HG02981 (cell line): ENCODE data around the gene PDS5A.
"Not testable (repeated sequence)": the region's sequence is repeated elsewhere in the genome, so short reads cannot be mapped to it uniquely, and the experiment has no call there.

ENCODE experiments used
- ATAC-seq: cut with Tn5 transposase; IDR thresholded peaks from one replicate; pipeline ENCODE4 v1.9.1; 2021; ENCODE audit warnings: mild to moderate bottlenecking, moderate library complexity; ENCODE audit not compliant: unreplicated experiment

Gene PDS5A, protein sequence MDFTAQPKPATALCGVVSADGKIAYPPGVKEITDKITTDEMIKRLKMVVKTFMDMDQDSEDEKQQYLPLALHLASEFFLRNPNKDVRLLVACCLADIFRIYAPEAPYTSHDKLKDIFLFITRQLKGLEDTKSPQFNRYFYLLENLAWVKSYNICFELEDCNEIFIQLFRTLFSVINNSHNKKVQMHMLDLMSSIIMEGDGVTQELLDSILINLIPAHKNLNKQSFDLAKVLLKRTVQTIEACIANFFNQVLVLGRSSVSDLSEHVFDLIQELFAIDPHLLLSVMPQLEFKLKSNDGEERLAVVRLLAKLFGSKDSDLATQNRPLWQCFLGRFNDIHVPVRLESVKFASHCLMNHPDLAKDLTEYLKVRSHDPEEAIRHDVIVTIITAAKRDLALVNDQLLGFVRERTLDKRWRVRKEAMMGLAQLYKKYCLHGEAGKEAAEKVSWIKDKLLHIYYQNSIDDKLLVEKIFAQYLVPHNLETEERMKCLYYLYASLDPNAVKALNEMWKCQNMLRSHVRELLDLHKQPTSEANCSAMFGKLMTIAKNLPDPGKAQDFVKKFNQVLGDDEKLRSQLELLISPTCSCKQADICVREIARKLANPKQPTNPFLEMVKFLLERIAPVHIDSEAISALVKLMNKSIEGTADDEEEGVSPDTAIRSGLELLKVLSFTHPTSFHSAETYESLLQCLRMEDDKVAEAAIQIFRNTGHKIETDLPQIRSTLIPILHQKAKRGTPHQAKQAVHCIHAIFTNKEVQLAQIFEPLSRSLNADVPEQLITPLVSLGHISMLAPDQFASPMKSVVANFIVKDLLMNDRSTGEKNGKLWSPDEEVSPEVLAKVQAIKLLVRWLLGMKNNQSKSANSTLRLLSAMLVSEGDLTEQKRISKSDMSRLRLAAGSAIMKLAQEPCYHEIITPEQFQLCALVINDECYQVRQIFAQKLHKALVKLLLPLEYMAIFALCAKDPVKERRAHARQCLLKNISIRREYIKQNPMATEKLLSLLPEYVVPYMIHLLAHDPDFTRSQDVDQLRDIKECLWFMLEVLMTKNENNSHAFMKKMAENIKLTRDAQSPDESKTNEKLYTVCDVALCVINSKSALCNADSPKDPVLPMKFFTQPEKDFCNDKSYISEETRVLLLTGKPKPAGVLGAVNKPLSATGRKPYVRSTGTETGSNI (N-terminal part only)

DNA sequence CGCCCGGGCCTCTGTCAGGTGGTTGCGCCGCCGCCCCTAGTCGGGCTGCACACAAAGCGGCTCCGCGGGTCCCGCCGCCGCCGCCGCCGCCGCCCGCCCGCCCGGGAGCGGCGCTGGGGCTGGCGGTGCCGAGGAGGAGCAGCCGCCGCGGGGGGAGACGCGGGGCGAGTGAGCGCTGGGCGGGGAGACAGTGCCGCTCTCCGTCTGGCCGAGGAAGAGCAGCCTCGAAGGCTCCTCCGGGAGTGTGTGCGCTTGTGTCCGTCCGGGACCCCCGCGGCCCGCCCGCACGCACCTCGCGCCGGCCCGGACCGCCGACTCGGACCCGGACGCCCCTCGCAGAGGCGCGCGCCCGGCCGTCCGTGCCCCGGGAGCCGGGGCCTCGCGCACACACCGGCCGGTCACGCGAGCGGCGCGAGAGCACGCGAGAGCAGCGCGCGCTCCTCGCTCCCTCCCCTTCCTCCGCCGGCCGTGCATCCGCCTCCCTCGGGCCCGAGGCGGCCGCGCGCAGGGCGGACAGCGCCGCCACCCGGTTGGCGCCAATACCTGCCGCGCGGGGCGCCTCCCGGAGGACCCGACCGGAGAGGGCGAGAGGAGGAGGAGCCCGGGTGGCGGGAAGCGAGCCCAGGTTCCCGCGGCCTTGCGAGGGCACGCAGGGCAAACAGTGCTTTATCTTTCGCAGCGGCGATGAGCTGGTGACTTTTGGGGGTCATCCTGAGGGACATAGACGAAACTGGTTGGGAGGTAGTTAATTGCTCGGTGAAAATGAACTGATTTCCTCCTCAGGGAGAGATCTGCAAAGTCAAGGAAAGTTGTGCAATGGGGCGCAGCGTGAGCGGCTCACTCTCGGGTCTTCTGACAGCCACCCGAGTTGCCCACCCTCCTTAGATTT is at the start of gene PDS5A:
Gene PDS5A (minus strand): TSS at position 423 of the 889 bp plus-strand sequence. CDS start 1,334 bp downstream, outside the sequence.
- peak; percentile 78 for ATAC-seq

DNA sequence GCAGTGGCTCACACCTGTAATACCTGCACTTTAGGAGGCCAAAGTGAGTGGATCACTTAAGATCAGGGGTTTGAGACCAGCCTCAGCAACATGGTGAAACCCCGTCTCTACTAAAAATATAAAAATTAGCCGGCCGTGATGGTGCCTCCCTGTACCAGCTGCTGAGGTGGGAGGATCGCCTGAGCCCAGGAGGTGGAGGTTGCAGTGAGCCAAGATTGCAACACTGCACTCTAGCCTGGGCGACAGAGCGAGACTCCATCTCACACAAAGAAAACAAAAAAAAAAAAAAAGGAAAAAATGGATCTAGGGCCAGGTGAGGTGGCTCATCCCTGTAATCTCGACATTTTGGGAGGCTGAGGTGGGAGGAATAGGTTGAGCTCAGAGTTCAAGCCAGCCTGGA is 46.3 kb upstream of the PDS5A start:
- not testable (repeated sequence) for ATAC-seq

DNA sequence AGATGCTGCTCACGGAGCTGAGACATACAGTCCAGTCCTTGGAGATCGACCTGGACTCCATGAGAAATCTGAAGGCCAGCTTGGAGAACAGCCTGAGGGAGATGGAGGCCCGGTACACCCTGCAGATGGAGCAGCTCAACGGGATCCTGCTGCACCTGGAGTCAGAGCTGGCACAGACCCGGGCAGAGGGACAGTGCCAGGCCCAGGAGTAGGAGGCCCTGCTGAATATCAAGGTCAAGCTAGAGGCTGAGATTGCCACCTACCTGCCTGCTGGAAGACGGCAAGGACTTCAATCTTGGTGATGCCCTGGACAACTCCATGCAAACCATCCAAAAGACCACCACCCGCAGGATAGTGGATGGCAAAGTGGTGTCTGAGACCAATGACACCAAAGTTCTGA is 43.4 kb upstream of the PDS5A start:
- not testable (repeated sequence) for ATAC-seq

DNA sequence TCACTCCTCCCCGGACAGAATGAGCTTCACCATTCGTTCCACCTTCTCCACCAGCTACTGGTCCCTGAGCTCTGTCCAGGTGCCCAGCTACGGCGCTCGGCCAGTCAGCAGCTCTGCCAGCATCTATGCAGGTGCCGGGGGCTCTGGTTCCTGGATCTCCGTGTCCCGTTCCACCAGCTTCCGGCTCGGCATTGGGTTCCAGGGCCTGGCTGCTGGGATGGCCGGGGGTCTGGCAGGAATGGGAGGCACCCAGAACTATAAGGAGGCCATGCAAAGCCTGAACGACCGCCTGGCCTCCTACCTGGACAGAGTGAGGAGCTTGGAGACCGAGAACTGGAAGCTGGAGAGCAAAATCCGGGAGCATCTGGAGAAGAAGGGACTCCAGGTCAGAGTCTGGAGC is 42.5 kb upstream of the PDS5A start:
- ATAC-seq = no peak

DNA sequence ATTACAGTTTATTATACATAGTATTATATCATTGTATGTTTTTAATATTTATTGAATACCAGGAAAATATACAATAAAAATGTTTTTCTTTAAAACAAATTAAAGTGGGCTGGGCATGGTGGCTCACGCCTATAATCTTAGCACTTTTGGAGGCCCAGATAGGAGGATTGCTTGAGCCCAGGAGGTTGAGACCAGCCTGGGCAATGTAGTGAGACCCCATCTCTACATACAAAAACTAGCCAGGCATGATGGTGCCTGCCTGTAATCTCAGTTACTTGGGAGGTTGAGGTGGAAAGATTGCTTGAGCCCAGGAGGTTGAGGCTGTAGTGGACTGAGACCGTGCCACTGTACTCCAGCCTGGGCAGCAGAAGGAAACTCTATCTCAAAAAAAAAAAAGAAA is 38.3 kb upstream of the PDS5A start:
- no peak for ATAC-seq

DNA sequence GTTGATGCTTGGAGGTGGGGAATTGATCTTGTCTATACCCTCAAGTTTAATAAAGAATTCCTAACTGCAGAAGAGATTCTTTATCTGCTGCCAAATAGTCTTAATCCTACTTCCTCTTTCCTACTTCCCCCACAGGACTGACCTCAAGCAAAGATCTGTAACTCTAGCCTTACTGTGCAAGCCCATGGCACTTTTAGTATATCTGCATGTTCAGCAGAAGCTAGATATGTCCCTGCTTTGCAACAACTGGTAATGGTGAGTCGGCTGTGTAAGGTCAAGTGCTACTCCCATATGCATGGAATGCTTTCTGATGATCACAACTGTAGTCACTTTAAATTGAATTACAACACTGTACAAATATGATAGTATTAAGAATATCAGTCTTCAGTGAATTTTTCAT is 26.3 kb upstream of the PDS5A start:
- no peak for ATAC-seq

DNA sequence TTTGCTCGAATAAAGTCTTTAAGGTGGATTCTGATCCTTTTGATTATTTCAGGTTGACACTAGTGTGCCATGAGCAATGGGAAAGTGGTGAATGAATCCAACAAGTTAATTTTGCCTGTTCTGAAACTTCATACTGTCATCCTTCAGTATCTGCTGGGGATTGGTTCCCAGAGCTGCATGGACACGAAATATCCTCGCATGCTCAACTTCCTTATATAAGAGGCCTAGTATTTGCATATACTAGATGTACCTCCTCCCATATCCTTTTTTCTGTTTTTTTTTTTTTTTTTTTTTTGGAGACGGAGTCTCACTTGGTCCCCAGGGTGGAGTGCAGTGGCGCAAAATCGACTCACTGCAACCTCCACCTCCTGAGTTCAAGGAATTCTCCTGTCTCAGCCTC is 23.0 kb upstream of the PDS5A start:
- ATAC-seq = no peak

DNA sequence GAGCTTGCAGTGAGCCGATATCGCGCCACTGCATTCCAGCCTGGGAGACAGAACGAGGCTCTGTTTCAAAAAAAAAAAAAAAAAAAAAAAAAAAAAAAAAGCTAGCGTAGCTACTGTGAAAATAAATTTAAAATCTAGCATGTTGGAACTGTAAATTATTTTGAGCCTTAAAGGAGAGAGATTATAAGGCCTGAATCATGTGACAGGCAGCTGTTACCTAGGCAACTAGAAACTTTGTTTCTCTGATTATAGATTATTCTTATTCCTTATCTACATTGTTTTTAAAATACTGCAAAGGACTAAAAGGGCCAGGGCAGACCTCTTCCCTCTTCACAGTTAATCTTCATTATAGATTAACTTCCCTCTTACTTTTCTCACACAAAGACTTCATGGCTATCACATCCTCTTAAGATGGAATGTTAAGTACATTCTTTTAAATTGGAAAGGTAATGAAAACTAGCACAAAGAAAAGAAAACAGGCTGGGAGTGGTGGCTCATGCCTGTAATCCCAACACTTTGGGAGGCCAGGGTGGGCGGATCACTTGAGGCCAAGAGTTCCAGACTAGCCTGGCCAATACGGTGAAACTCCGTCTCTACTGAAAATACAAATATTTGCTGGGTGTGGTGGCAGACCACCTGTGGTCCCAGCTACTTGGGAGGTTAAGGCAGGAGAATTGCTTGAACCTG is 21.1 kb upstream of the PDS5A start:
- no peak for ATAC-seq

DNA sequence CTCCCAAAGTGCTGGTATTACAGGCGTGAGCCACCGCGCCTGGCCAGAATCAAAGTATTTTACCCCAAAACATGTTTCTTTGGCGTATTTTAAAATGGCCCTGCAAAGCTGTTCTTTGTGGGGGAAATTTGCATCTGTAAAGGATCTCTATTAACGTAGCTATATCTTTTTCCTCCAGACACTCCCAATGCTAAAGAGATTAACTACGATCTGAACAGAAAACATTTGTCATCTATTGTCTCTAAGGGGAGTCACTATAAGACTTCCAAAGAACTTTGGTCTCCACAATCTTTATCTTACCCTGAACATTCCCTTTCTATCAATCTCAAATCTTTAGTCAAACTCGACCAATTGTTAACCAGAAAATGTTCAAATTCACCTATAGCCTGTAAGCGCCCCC is 19.1 kb upstream of the PDS5A start:
- ATAC-seq = no peak

DNA sequence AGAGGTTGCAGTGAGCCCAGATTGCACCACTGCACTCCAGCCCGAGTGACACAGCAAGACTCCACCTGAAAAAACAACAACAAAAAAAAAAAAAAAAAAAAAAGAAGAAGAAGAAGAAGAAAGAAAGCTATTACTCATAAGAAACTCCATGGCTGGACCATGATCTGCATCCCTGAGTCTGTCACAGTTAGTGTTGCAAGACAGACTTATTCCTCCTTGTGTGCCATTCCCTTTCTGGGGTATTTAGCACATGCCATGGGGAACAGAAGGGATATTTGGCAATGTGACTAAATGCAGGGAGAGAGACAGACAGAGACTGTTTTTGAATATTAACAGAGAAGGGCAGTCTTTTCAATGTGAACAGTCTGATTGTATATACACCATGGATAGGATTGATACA is 16.7 kb upstream of the PDS5A start:
- ATAC-seq = no peak

DNA sequence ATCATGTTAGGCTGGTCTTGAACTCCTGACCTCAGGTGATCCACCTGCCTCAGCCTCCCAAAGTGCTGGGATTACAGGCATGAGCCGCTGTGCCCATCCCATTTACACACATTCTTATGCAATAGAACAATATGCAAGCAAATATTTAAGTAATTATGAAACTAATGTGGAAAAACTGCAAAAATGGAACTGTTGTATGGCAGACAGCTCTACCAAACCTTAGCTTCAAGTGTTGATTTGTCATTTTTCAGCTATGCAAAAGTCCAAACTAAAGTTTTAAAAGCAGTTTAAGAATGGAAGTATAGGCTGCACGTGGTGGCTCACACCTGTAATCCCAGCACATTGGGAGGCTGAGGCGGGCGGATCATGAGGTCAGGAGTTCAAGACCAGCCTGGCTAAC is 11.7 kb upstream of the PDS5A start:
- not testable (repeated sequence) for ATAC-seq

DNA sequence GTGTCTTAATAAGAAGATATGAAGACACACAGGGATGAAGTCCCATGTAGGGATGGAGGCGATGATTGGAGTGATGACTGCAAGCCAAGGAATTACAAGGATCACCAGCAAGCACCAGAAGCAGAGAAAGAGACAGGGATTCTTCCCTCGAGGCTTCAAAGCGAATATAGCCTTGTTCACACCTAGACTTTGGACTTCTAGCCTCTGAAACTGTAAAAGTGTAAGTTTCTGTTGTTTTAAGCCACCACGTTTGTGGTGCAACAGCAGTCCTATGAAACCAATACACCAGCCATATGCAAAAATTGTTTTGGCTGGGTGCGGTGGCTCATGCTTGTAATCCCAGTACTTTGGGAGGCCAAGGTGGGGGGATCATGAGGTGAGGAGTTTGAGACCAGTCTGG is 9.8 kb upstream of the PDS5A start:
- ATAC-seq = no peak

DNA sequence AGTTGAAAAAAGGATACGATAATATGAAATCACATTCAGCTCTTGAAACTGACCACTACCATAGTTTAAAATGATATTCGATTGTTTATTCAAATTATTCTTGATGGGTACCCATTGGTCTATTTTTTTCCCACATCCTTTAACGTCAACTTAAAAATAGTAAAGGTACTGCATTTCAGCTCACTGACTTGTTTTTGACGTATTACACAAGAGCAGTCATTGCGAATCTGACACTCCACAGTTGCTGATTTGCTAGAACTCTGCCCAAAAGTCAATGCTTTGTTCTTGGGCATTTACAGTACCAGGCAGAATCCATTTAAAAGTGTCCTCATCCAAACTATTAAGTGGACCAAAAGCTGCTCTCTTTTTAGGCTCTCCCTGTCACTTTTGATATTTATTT is 1.2 kb upstream of the PDS5A start:
- no peak for ATAC-seq

DNA sequence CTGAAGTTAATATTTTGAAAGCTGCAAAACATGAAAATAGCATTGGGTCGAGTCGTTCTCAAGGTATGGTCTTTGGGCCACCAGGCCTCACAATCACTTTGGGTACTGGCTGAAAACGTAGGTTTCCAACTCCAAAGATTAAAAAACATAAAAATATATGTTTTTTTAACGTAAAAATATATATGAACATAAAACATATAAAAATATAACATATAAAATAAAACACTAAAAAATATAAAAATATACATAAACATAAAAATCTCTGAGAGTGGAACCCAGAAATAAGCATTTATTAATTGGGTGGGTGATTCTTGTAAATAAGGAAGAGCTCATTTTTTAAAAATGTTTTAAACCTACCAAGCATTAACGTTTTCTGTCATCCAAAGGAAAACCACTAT is 666 bp upstream of the PDS5A start:
- ATAC-seq = no peak

DNA sequence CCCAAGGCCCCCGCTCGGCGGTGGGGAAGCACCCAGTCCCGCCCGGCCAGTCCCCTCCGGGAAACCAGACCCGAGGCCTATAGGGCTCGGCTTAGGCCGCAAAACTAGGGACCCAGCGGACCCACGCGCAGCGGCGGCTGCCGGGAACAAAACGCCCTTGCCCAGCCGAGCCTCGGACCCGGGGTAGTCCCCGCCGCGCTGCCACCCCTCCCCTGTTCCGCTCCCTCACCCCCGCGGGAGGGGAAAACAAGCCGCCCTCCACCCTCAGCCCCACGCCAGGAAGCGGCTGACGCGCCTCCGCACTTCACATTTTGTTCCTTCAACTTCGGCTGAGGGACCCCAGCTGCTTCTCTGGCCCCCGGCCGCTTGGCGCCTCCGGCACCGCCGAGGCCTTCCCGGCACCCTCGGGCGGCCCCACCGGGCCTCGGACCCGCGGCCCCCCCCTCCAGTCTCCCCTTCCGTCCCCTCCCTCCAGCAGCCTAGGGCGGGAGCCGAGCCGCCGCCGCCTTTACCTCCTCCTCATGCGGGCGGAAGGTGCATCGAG is 694 bp downstream of the PDS5A start:
- ATAC-seq = peak; percentile 15

DNA sequence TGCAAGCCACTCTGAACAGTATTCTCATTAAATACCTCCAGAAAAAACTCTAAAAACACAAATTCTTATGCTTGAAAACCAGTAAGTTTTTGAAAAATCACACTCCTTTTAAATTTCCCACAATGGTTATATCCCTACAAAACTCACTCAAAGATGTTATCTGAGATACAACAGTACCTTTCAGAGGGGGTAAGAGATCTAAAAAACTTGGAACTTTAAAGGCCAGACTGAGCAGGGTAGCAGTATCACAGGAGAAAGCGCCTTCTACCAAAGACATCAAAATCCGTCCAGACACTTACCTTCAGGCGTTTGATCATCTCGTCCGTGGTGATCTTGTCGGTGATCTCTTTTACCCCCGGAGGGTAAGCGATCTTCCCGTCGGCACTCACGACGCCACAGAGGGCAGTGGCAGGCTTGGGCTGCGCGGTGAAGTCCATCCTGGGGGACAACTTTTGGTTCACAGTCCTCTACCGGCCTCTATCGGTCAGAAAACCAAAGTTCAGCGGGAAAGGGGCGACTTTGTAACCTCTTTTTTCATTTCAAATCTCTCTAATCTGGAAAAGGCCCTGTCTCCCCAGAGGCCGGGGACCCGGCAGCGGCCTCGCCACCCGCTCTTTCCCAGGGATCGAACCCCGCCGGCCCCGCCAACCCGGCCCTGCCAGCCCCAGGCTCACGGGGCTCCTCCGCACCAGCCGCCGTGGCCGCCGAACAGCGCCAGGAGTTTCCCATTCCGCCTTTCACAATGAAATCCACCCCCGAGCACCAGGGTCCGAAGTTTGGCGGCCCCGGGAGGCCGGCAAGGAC is 1.4 kb downstream of the PDS5A start:
- peak; percentile 29 for ATAC-seq

DNA sequence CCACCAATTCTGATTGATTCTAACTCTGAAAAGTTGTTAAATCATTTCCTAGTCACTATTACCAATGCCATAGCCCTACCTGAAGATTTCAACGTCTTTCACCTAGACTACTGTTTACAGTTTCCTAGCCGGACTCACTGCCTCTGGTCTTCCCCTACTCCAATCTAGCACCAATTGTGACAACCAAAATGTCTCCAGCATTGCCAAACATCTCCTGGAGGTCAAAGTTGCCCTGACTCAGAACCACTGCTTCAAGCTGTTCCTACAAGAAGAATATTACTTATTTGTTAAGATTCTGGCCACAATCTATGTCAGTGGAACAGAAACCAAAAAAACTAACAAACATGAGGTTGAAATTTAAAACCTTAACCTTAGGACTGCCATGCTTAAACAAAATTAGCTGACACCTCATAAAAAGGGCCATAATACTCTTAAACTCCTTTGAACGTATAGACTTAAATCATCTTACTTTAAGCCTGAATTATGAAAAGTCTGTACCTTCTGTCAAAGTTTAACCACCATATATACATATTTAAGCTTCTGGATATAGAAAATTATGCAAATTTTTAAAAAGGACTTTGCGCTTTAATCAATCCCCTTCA is 2.1 kb downstream of the PDS5A start:
- ATAC-seq = no peak

DNA sequence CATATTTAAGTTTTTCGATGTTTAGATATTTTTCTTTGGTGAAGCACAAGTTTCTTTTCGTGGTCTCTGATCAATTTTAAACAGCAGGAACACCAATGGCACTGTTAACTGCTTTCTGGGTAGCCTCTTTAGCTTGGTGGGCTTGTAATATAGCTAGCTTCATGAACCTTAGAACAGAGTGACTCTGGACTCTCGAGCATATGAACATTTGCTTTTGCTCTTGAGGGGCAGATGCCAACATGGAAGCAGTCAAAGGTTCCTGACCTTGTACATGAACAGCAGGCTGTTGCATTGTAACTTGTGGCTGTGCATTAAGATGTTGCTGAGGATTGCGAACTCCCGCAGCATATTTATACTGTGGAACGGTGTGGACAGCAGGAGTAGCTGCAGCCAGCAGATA is 4.7 kb downstream of the PDS5A start:
- not testable (repeated sequence) for ATAC-seq
